ENCODE data around the gene KRT36.

- TF ChIP-seq CTCF (IDR thresholded peaks at IDR 0.05), result no peak
- TF ChIP-seq POLR2AphosphoS5 (IDR thresholded peaks at IDR 0.05; ENCODE audit: insufficient read depth in 1 of 2, low read depth in 1 of 2), result peak in 1 of 2 donors; percentile 27
- TF ChIP-seq POLR2A (IDR thresholded peaks at IDR 0.05), result no peak
Measured at GRCh38 chr17:41505007-41505808, 15.5 kb upstream of the KRT36 start, which contains the start of gene KRT13.
